DND-41 (cell line): ENCODE results near the gene KREMEN2.
A peak's percentile ranks its signal among the peaks of the same experiment; 100 is the strongest.

Experiments
- ATAC-seq: fragments of 200-7000 bp; cut with Tn5 transposase; 3 replicates; pipeline ENCODE4 v1.9.1; 2021; ENCODE audit warnings: low read depth; ENCODE audit not compliant: insufficient read depth
- DNase-seq: peaks from one replicate; pipeline ENCODE4 v3.0.0-alpha.2; 2020
- H2AFZ ChIP-seq: 2 replicates; pipeline ENCODE4 v1.6.0; 2012; ENCODE audit warnings: low read depth, low read length
- H3K27ac ChIP-seq: 2 replicates; pipeline ENCODE4 v1.5.1; 2012; ENCODE audit warnings: low read length, inconsistent platforms
- H3K27me3 ChIP-seq: fragments of 200-600 bp; sonication (generic); 2 replicates; pipeline ENCODE4 v1.6.0; 2012; ENCODE audit warnings: low read length, mild to moderate bottlenecking, inconsistent platforms; ENCODE audit not compliant: insufficient read depth, poor library complexity
- H3K36me3 ChIP-seq: 2 replicates; pipeline ENCODE4 v1.5.1; 2012; ENCODE audit warnings: low read length, inconsistent platforms; ENCODE audit not compliant: insufficient read depth
- H3K4me1 ChIP-seq: 2 replicates; pipeline ENCODE4 v1.5.1; 2012; ENCODE audit warnings: mild to moderate bottlenecking, low read length; ENCODE audit not compliant: insufficient read depth
- H3K4me2 ChIP-seq: 2 replicates; pipeline ENCODE4 v1.6.0; 2012; ENCODE audit warnings: mild to moderate bottlenecking, moderate library complexity, low read length, inconsistent platforms; ENCODE audit not compliant: insufficient read depth
- H3K4me3 ChIP-seq, 2 experiments: fragments of 200-600 bp in 1 of 2; shearing (Covaris generic) in 1 of 2; 2 replicates each; pipeline ENCODE4 v1.5.1; 2012 to 2016; ENCODE audit warnings: inconsistent platforms in 2 of 2, low read length in 2 of 2, mild to moderate bottlenecking in 2 of 2, low read depth in 1 of 2, moderate library complexity in 1 of 2
- H3K79me2 ChIP-seq: 2 replicates; pipeline ENCODE4 v1.6.0; 2012; ENCODE audit warnings: low read length, inconsistent platforms; ENCODE audit not compliant: insufficient read depth
- H3K9ac ChIP-seq: 2 replicates; pipeline ENCODE4 v1.6.0; 2012; ENCODE audit warnings: low read depth, mild to moderate bottlenecking, inconsistent platforms, low read length, moderate library complexity
- H3K9me3 ChIP-seq: 2 replicates; pipeline ENCODE4 v1.5.1; 2012; ENCODE audit warnings: low read length, moderate library complexity, mild to moderate bottlenecking, inconsistent platforms; ENCODE audit not compliant: insufficient read depth, severe bottlenecking
- H4K20me1 ChIP-seq: 2 replicates; pipeline ENCODE4 v1.6.0; 2012; ENCODE audit warnings: low read length; ENCODE audit not compliant: insufficient read depth
- CTCF ChIP-seq: IDR thresholded peaks from 2 replicates; pipeline ENCODE4 v1.5.1; 2012; ENCODE audit warnings: borderline replicate concordance, low read length, moderate library complexity, mild to moderate bottlenecking; ENCODE audit not compliant: poor library complexity, severe bottlenecking; ENCODE audit errors: extremely low read depth
- EZH2 ChIP-seq: IDR thresholded peaks from 3 replicates; pipeline ENCODE4 v1.6.1; 2012; ENCODE audit warnings: borderline replicate concordance, low read depth, mild to moderate bottlenecking, moderate library complexity, low read length, inconsistent platforms; ENCODE audit not compliant: severe bottlenecking

Gene KREMEN2

GRCh38 chr16:2963723-2964474 is at the start of gene KREMEN2:
Gene KREMEN2 (plus strand): TSS chr16:2964275. CDS start chr16:2964521, 246 bp downstream.
- TF ChIP-seq EZH2 (no peak), CTCF (peak; percentile 13)
- Histone ChIP-seq H3K4me1 (peaks cover 22% of the 10 kb centered on the region), H2AFZ (no peak within 1 kb of the TSS), H3K4me2 (no peak within 1 kb of the TSS), H3K4me3 (no peak within 1 kb of the TSS), H3K9ac (no peak within 1 kb of the TSS), H3K27ac (no peak within 1 kb of the TSS), H3K79me2 (0 out of 2 replicates have a peak, but pooled peaks cover 3% of the 10 kb centered on the region), H3K9me3 (no peaks in the 10 kb centered on the region), H3K27me3 (peaks cover 24% of the 10 kb centered on the region), H3K36me3 (no peaks in the 10 kb centered on the region), H4K20me1 (peaks cover 11% of the 10 kb centered on the region)
- DNase-seq (no peak), ATAC-seq (no peak)

GRCh38 chr16:2915196-2915929 is 48.7 kb upstream of the KREMEN2 start:
- no peak overlapping the region for H2AFZ ChIP-seq

GRCh38 chr16:2919511-2920255 is 44.4 kb upstream of the KREMEN2 start:
- H3K79me2 ChIP-seq: no peaks in the 10 kb centered on the region; the same call in 1 of the 2 replicates
- no peak overlapping the region for H2AFZ ChIP-seq
- no peak overlapping the region for H3K9ac ChIP-seq
- no peak overlapping the region for H3K4me3 ChIP-seq
- H3K27ac ChIP-seq: no peak overlapping the region
- no peaks in the 10 kb centered on the region for H3K9me3 ChIP-seq
- H3K4me2 ChIP-seq: no peak overlapping the region
- ATAC-seq: peak; percentile 79
- H4K20me1 ChIP-seq: no peaks in the 10 kb centered on the region
- no peak for TF ChIP-seq EZH2
- peak; percentile 97 for TF ChIP-seq CTCF
- peaks cover 27% of the 10 kb centered on the region; the same call in 1 of the 2 replicates for H3K36me3 ChIP-seq
- H3K4me1 ChIP-seq: no peaks in the 10 kb centered on the region
- peak; percentile 72 for DNase-seq
- H3K27me3 ChIP-seq: no peaks in the 10 kb centered on the region

More at GRCh38 chr16:2915196-2915929, 48.7 kb upstream of the KREMEN2 start:
- no peak overlapping the region for H3K27ac ChIP-seq
- TF ChIP-seq EZH2 (no peak), CTCF (no peak)
- DNase-seq (no peak), ATAC-seq (no peak)
- no peak overlapping the region for H3K4me2 ChIP-seq
- peaks cover 23% of the 10 kb centered on the region for H3K4me1 ChIP-seq
- no peaks in the 10 kb centered on the region for H3K27me3 ChIP-seq
- peaks cover 16% of the 10 kb centered on the region for H3K79me2 ChIP-seq
- no peak overlapping the region for H3K9ac ChIP-seq
- H4K20me1 ChIP-seq: no peaks in the 10 kb centered on the region
- H3K36me3 ChIP-seq: peaks cover 19% of the 10 kb centered on the region
- H3K4me3 ChIP-seq: no peak overlapping the region
- no peaks in the 10 kb centered on the region for H3K9me3 ChIP-seq
